GM15510 (cell line): ENCODE data around the gene PIK3R3.

ENCODE experiments used
- POLR2A ChIP-seq: IDR thresholded peaks from 3 replicates; pipeline ENCODE4 v1.6.1; 2011; ENCODE audit warnings: borderline replicate concordance; ENCODE audit not compliant: insufficient read length; ENCODE audit errors: extremely low read depth

Gene PIK3R3

DNA sequence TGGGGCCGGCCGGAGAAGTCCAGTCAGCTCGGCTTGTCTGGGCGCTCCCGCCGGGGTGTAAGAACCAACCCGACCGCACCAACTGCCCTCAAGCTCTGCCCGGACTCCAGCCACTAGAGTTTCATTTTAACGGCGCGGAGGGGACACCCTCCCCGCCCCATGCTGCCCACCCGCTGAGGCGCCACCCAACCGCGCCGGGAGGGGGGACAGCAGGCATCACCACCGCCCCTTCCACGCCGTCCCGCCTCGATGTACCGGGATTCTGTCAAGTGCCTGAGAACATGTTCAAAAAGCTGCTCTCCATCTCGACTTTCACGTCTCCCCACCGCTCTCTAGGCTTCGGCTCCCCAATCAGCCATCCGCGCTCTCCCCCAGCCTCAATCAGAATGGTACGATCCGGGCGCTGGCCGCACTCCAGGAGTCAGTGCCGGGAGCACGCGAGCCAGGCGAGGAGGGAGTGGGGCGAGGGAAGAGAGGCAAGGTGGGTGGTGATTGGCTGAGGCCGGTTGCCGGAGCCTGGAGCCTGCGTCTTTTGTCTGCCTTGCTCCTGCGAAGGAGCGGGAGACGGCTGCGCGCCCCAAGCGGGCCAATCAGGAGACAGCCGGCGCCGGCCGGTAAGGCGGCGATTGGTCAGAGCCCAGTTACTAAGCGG, at the start of gene PIK3R3:
PIK3R3 (minus strand) TSS at position 101 of the 652 bp plus-strand sequence. CDS start 677 bp downstream, outside the sequence.
- TF ChIP-seq POLR2A = peak; percentile 98

- TF ChIP-seq POLR2A = no peak
Measured at GRCh38 chr1:46181343-46182260, 49.2 kb upstream of the PIK3R3 start.

DNA sequence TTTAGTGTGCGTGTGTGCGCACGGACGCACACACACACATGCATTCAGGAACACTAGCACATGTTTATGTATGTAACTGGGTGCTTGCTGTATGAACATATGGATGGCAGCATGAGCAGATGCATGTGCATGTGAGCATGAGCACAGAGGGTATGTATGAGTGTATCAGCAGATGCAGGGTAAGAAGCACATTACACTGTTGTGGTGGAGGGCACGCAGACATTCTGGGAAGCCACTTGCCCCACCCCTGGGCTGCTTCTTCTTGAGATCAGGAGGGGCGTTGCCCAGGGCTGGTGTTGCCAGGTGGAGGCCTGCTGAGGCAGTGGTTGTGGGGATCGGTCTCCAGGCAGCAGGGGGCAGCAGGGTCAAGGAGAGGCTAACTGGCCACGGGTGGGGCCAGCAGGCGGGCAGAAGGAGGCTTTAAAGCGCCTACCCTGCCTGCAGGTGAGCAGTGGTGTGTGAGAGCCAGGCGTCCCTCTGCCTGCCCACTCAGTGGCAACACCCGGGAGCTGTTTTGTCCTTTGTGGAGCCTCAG, 47.7 kb upstream of the PIK3R3 start:
- TF ChIP-seq POLR2A = no peak

GRCh38 chr1:46179138-46180081, 47.0 kb upstream of the PIK3R3 start:
- TF ChIP-seq POLR2A = no peak

DNA sequence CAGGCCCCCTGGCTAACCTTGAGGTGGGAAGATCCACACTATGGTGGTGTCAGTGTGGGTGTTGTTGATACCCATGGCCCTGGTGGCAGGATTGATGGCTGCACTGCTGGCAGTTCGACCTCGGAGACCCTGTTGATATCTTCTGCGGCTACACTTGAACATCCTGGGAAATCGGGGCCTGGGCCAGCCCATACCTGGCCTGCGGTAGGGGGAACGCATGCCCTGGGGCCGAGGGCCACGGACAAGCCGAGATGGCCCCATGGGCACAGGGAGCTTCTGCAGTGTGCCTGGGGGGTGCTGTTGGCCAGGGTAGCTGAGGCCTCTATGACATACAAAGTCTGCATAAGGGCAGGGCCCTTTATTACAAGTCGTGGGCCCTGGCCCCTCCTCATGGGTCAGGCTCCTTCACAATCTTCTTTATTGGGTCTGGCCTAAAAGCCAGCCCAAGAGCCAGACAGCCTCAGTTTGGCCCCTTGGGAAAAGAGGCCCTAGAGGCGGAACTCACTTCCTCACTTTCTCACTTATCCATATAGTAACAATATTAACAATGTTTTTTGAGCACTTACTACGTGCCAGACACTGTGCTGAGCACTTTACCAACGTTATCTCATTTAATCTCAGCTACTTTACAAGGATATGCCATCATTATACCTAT, 43.9 kb upstream of the PIK3R3 start, which contains the start of gene P3R3URF:
P3R3URF (minus strand) TSS at position 278 of the 655 bp plus-strand sequence; CDS start at position 261, 17 bp downstream.
- no peak for TF ChIP-seq POLR2A

GRCh38 chr1:46175243-46175642, 42.8 kb upstream of the PIK3R3 start:
- no peak for TF ChIP-seq POLR2A

DNA sequence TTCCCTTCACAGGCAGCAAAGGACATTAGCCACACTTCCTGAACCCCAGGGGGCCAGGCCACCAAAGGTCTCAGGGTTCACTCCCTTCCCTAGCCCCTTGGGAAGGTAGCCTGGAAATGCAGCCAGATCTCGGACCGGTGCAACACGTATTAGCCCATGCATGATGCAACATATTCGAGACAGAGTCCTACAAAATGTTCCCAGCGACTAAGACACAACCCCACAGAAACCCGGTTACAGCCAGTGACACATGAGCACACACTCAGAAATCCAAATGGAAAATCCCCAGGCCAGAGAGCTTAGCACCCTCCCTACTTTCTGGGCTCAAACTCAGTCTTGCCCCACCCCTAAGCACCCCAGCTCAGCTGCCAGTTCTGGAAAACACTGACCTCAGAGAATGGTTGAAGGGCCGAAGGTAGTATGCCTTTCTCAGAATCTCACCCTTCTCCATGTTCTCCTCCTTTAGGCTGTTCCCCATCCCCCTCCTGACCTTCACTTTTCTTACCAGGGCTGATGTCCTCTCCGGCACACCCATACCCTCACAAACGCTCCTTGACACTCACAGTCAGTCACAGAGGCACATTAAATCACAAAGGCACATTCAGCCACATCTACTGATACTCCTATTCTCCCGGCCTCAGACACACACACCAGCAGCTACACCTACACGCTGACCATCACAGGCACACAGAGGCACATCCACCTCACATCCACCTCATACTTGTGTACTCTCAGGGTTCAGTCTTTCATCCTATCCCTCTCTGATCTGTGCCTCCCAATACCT, 42.2 kb upstream of the PIK3R3 start, which contains the start of gene TSPAN1:
TSPAN1 (plus strand) TSS at position 640 of the 784 bp plus-strand sequence. CDS start 6,021 bp downstream, outside the sequence.
- TF ChIP-seq POLR2A = no peak

DNA sequence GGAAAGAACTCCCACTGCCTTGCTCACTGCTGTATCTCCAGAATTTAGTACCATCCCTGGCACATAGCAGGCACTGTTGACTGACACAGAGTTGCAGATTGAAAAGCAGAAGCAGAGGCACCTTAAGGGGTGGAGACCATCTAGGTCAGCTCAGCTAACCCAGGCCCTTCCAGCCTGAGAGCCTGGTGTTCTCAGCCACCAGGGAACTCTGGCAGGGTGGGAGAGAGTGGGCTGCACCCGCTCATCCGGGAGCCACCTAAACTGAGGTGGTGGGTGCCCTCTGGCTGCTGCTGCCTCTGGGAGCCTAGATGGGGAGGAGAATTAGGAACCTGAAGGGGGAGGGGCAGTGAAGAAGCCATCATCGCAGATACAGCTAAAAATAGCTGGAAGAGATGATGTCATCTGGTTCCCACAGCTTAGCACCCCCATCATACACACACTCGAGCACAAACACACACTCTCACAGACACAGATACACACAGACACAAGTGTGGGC, 41.0 kb upstream of the PIK3R3 start:
- TF ChIP-seq POLR2A = no peak

- TF ChIP-seq POLR2A = no peak
Measured at GRCh38 chr1:46172321-46172720, 39.9 kb upstream of the PIK3R3 start.

GRCh38 chr1:46171871-46172270, 39.4 kb upstream of the PIK3R3 start:
- TF ChIP-seq POLR2A = no peak

DNA sequence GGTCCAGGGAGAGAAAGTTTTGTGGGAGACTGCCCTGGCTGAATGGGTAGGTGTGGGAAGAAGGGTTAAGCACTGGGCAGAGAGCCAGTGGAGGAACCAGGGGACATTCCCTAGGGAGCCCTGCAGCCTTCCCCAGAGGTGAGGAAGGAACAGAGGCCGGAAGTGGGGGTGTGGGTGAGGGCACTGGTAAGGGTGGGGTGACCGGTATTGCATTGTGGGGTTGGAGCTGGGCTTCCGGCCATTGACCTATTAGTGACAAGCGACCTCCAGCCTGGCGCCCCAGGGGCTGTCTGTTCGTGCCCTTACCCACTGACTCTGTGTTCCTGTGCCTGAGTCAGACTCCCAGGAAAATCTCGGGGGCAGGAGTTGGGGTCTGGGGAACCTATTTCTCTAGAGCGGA, 38.9 kb upstream of the PIK3R3 start:
- no peak for TF ChIP-seq POLR2A

DNA sequence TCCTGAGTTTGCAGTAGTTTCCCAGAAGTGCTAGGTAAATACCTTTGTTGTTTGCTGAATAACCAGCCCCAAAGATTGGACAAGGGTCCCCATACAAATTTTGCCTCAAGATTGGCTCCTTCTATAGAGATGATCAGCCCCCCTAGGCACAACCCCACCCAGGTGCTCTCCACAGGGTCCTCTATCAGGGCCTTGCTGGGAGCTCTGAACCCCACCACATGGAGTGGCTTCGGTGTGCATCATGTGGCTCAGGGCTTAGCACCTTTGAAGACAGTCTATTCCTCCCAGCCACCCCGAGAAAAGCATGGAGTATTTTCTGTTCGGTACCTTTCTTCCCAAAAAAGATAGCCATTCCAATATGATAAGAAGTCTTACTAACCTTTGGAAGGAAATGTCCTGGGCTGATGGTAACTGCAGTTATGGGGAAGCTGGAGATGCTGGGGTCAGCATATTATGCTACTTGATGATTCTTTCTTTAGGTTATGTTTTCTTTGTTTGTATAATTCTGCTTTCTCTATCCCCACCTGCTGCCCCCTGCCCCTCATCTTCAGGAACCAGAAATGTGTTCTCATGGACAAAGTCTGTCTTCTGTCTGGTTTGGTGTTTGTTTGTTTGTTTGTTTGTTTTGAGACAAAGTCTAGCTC, 37.5 kb upstream of the PIK3R3 start:
- TF ChIP-seq POLR2A = no peak
